Subcutaneous adipose tissue (tissue), 4 donors: Measurements from ENCODE around the gene CADPS. TPM values are rescaled to one million over a fixed set of nuclear protein-coding genes. Genes with fewer than 3 reads are reported as not detected.

ENCODE experiments used
- CTCF ChIP-seq: fragments of 450-650 bp; IDR thresholded peaks from one replicate; pipeline ENCODE4 v1.5.1; 2016; ENCODE audit warnings: low read depth, mild to moderate bottlenecking, control low read depth, antibody characterized with exemption, moderate library complexity
- total RNA-seq, 4 donors: library from RNA; depleted of rRNA; stranded (reverse); fragments of >200 nt; gene quantifications; one replicate each; pipeline ENCODE4 v1.1.0, GENCODE V29; 2016

The CADPS gene
- total RNA-seq, 4 donors from 2014 or later = 1.9 to 25.1 TPM; not detected in 2

GRCh38 chr3:62644493-62644892 is 230.7 kb downstream of the CADPS start:
- TF ChIP-seq CTCF = no peak

GRCh38 chr3:62638316-62638715 is 236.9 kb downstream of the CADPS start:
- no peak for TF ChIP-seq CTCF

- TF ChIP-seq CTCF = no peak
Observed at GRCh38 chr3:62636235-62636826, 238.9 kb downstream of the CADPS start.

- TF ChIP-seq CTCF = no peak
Observed at GRCh38 chr3:62632510-62633294, 242.5 kb downstream of the CADPS start.

GRCh38 chr3:62631488-62631887 is 243.7 kb downstream of the CADPS start:
- no peak for TF ChIP-seq CTCF

- no peak for TF ChIP-seq CTCF
Observed at GRCh38 chr3:62630664-62631063, 244.6 kb downstream of the CADPS start.

- no peak for TF ChIP-seq CTCF
Observed at GRCh38 chr3:62625268-62625667, 249.9 kb downstream of the CADPS start.
